ENCODE data around the gene CDH4.

CDH4 gene

DNA sequence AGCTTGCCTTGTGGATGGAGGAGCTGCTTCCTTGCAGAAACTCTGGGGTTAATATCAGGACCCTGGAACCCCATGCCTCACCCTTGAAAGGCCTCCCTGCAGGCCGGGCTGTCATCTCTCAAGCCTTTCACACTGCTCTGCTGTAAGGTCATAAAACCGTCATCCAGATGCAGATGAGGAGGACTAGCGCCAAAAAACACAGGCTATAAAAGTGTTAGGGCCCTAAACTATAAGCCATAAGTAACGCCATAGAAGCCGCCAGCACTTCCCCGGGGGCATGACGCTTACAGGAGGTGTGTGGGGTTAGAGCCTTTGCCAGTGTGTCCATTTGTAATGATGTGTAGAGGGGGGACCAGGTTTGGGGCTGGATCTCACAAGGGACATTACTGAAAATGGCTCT is 47.6 kb downstream of the CDH4 start:
- no peaks in the 10 kb centered on the region for H3K4me1 Mint-ChIP-seq
- no peak overlapping the region for H3K27ac Mint-ChIP-seq
- no peaks in the 10 kb centered on the region for H3K9me3 Mint-ChIP-seq
- H3K4me3 Mint-ChIP-seq = no peak overlapping the region
- H3K36me3 Mint-ChIP-seq = no peaks in the 10 kb centered on the region
- no peaks in the 10 kb centered on the region for H3K27me3 Mint-ChIP-seq

DNA sequence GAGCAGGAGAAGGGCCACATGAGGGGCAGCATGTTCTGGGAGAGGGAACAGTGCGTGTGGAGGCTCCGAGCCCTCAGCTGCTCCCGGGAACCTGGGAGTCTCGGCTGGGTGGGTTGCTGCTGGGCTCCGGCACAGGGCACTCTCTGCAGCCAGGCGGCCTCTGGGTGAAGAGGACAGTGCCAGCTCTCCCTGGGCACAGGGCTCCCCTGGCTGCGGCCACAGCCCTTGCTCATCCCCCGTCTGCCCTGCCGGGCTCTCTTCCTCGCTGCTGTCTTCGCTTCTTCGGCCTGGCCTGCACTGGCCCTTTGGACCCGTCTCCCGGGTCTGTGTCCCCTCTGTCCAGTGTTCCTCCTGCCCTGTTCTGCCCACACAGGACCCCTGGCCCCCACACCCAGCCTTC is 48.2 kb downstream of the CDH4 start:
- Mint-ChIP-seq H3K27ac (no peak overlapping the region), H3K36me3 (no peaks in the 10 kb centered on the region), H3K27me3 (no peaks in the 10 kb centered on the region), H3K4me1 (no peaks in the 10 kb centered on the region), H3K4me3 (no peak overlapping the region), H3K9me3 (no peaks in the 10 kb centered on the region)

DNA sequence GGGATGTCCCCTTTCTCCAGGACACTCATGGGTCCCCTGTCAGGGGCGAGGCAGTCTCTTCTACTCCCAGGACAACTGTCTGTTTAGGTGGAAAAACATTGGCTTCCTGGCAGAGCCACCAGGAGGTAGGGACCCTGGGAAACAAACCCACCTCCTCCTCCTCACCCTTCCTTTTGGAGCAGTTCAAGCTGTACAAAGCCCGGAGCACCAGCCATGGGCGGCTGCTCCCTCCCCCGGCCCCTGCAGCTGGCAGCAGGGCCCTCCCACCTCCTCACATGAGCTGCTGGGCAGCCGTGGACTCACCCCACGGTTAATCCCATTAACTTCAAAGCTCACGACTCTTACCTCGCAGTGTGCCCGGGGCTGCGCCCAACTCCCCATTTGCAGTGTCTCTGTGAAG is 48.6 kb downstream of the CDH4 start:
- Mint-ChIP-seq H3K27me3 (no peaks in the 10 kb centered on the region), H3K27ac (no peak overlapping the region), H3K9me3 (no peaks in the 10 kb centered on the region), H3K4me1 (no peaks in the 10 kb centered on the region), H3K4me3 (no peak overlapping the region), H3K36me3 (no peaks in the 10 kb centered on the region)

GRCh38 chr20:61301711-61302525 is 49.9 kb downstream of the CDH4 start:
- Mint-ChIP-seq H3K4me3 (no peak overlapping the region), H3K4me1 (no peaks in the 10 kb centered on the region), H3K9me3 (no peaks in the 10 kb centered on the region), H3K27me3 (no peaks in the 10 kb centered on the region), H3K36me3 (no peaks in the 10 kb centered on the region), H3K27ac (no peak overlapping the region)

DNA sequence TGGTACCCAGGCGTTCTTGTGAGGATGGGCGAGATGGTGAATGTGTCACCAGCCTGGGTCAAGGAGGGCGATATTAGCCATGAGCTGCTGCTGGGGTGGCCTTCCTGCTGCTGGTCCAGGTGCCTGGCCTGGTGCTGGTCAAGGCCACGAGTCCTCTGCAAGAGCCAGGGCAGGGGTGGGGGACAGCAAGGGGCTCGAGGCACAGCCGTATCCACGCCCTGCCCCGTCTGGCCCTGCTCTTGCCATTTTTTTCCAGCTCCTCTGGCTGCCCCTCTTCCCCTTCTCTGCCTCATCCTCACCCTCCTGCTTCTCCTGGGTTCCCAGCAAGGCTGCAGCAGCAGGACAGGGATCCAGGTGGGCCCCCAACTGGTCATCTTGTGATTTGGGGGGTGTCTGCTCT is 51.2 kb downstream of the CDH4 start:
- H3K4me3 Mint-ChIP-seq = no peak overlapping the region
- no peaks in the 10 kb centered on the region for H3K36me3 Mint-ChIP-seq
- H3K27ac Mint-ChIP-seq = no peak overlapping the region

GRCh38 chr20:61303675-61304074 is 51.6 kb downstream of the CDH4 start:
- no peaks in the 10 kb centered on the region for H3K27me3 Mint-ChIP-seq
- no peaks in the 10 kb centered on the region for H3K9me3 Mint-ChIP-seq
- H3K4me3 Mint-ChIP-seq = no peak overlapping the region
- no peaks in the 10 kb centered on the region for H3K36me3 Mint-ChIP-seq
- no peak overlapping the region for H3K27ac Mint-ChIP-seq
- no peaks in the 10 kb centered on the region for H3K4me1 Mint-ChIP-seq

More for the DNA sequence above, 51.2 kb downstream of the CDH4 start:
- no peaks in the 10 kb centered on the region for H3K9me3 Mint-ChIP-seq
- no peaks in the 10 kb centered on the region for H3K27me3 Mint-ChIP-seq
- no peaks in the 10 kb centered on the region for H3K4me1 Mint-ChIP-seq

DNA sequence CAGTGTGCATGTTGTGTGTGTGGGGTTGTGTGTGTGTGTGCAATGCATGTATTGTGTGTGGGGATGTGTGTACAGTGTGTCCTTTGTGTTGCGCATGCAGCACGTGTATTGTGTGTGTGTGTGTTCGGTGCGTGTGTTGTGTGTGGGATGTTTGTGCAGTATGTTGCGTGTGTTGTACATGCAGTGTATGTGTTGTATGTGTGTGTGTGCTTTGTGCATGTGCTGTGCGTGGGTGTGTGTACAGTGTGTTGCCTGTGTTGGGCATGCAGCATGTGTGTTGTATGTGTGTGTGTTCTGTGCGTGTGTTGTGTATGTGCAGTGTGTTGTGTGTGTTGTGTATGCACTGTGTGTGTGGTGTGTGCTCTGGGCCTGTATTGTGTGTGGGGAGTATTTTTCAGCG is 52.7 kb downstream of the CDH4 start:
- H3K9me3 Mint-ChIP-seq = no peaks in the 10 kb centered on the region
- H3K27me3 Mint-ChIP-seq = no peaks in the 10 kb centered on the region
- H3K36me3 Mint-ChIP-seq = no peaks in the 10 kb centered on the region
- no peak overlapping the region for H3K27ac Mint-ChIP-seq
- no peaks in the 10 kb centered on the region for H3K4me1 Mint-ChIP-seq
- H3K4me3 Mint-ChIP-seq = no peak overlapping the region

DNA sequence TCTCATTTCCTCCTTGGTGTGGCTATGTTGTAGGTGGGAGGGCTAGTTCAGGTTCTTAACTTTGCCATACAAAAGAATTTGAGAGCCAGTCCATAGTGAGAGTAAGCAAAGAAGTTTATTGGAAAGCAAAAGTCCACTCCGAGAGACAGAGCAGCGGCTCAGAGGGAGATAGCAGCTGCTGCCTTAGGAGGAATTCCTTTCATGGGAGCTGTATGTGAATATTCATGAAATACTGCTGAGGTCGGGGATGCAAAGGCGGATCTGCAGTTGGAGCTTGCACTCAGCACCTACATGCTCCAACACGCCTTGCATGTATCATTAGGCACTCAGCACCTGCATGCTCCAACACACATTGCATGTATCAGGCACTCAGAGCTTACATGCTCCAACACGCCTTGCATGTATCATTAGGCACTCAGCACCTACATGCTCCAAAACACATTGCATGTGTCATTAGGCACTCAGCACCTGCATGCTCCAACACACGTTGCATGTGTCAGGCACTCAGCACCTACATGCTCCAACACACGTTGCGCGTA is 54.9 kb downstream of the CDH4 start:
- Mint-ChIP-seq H3K9me3 (no peaks in the 10 kb centered on the region), H3K27ac (no peak overlapping the region), H3K27me3 (no peaks in the 10 kb centered on the region), H3K4me1 (no peaks in the 10 kb centered on the region), H3K36me3 (no peaks in the 10 kb centered on the region), H3K4me3 (no peak overlapping the region)

GRCh38 chr20:61307686-61308476 is 55.8 kb downstream of the CDH4 start:
- no peak overlapping the region for H3K27ac Mint-ChIP-seq
- no peaks in the 10 kb centered on the region for H3K4me1 Mint-ChIP-seq
- H3K9me3 Mint-ChIP-seq = no peaks in the 10 kb centered on the region
- H3K36me3 Mint-ChIP-seq = no peaks in the 10 kb centered on the region
- no peak overlapping the region for H3K4me3 Mint-ChIP-seq
- H3K27me3 Mint-ChIP-seq = no peaks in the 10 kb centered on the region

GRCh38 chr20:61308477-61308774 is 56.4 kb downstream of the CDH4 start:
- H3K36me3 Mint-ChIP-seq = no peaks in the 10 kb centered on the region
- no peak overlapping the region for H3K27ac Mint-ChIP-seq
- no peaks in the 10 kb centered on the region for H3K9me3 Mint-ChIP-seq
- no peaks in the 10 kb centered on the region for H3K4me1 Mint-ChIP-seq
- no peaks in the 10 kb centered on the region for H3K27me3 Mint-ChIP-seq
- H3K4me3 Mint-ChIP-seq = no peak overlapping the region

DNA sequence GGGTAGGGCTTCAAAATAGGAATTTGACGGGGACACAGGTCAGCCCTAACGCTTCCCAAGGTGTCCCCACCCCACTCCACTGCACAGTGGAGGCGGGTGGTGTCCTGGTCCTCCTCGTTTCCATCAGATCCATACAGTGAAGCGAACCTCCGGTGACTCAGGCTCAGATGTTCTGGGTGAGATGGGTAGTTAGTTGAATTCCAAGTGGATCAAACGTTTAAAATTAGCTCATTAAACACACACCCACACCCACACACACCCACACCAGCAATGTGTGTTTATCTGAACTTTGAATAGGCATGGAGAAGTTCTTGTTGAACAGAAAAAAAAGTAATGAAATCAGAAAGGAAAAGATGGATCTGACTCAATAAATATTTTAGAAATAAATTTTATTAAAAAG is 58.9 kb downstream of the CDH4 start:
- Mint-ChIP-seq H3K27ac (no peak overlapping the region), H3K4me1 (no peaks in the 10 kb centered on the region), H3K4me3 (no peak overlapping the region), H3K9me3 (no peaks in the 10 kb centered on the region), H3K27me3 (no peaks in the 10 kb centered on the region), H3K36me3 (no peaks in the 10 kb centered on the region)

DNA sequence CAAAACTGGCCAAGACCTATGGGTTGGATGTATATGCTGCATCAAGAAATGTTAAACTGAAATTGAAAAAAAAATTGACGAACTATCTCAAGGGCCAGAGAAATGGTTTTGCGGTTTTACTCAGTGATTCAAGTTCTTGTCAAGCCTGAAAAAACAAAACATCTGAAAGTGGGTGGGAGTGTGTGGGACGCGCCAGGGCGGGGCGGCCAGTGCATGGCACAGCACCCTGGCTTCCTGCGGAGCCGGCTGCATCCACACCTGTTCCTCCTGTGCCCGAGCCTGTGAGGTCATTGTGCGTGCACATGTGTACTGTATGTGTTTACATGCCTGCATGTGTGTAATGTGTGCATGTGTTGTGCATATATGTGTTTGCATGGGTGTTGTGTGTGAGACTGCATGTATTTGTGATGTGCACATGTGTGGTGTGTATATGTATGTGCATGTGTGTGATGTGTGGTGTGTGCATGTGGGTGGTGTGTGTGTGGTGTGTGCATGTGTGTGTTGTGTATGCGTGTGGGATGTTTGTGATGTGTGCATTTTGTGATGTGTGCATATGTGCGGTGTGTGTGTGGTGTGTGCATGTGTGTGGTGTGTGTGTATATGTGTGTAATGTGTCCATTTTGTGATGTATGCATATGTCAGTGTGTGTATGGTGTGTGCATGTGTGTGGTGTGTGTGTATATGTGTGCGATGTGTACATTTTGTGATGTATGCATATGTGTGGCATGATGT is 59.8 kb downstream of the CDH4 start:
- Mint-ChIP-seq H3K36me3 (no peaks in the 10 kb centered on the region), H3K27me3 (no peaks in the 10 kb centered on the region), H3K4me3 (no peak overlapping the region), H3K27ac (no peak overlapping the region), H3K4me1 (no peaks in the 10 kb centered on the region), H3K9me3 (no peaks in the 10 kb centered on the region)

DNA sequence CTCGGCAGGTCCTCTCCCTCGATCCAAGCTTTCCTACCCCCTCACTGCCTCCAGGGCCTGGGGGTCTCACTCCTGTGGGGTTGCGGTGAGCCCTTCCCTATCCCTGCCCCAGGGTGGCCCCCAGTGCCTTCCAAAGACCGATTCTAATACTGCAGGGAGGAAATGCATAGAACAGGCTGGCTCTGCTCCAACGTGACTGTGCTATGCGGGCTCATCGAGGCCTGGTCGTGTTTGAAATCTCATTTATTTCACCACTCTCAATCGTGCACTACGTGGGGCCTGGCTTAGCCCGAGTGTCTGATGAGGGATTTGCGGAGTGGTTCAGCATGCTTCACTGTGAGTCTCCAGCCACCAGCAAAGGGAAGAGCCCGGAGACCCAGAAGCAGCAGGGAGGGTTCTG is 60.9 kb downstream of the CDH4 start:
- Mint-ChIP-seq H3K36me3 (no peaks in the 10 kb centered on the region), H3K4me3 (no peak overlapping the region), H3K9me3 (no peaks in the 10 kb centered on the region), H3K4me1 (no peaks in the 10 kb centered on the region), H3K27ac (no peak overlapping the region), H3K27me3 (no peaks in the 10 kb centered on the region)

GRCh38 chr20:61313396-61313795 is 61.3 kb downstream of the CDH4 start:
- H3K4me1 Mint-ChIP-seq = no peaks in the 10 kb centered on the region
- H3K4me3 Mint-ChIP-seq = no peak overlapping the region
- H3K9me3 Mint-ChIP-seq = no peaks in the 10 kb centered on the region
- no peaks in the 10 kb centered on the region for H3K36me3 Mint-ChIP-seq
- no peak overlapping the region for H3K27ac Mint-ChIP-seq
- H3K27me3 Mint-ChIP-seq = no peaks in the 10 kb centered on the region

- Mint-ChIP-seq H3K9me3 (no peaks in the 10 kb centered on the region), H3K4me1 (no peaks in the 10 kb centered on the region), H3K27me3 (no peaks in the 10 kb centered on the region), H3K27ac (no peak overlapping the region), H3K36me3 (no peaks in the 10 kb centered on the region), H3K4me3 (no peak overlapping the region)
Observed at GRCh38 chr20:61314326-61315010, 62.4 kb downstream of the CDH4 start.
